ENCODE measurements around the gene COBL.

DNA sequence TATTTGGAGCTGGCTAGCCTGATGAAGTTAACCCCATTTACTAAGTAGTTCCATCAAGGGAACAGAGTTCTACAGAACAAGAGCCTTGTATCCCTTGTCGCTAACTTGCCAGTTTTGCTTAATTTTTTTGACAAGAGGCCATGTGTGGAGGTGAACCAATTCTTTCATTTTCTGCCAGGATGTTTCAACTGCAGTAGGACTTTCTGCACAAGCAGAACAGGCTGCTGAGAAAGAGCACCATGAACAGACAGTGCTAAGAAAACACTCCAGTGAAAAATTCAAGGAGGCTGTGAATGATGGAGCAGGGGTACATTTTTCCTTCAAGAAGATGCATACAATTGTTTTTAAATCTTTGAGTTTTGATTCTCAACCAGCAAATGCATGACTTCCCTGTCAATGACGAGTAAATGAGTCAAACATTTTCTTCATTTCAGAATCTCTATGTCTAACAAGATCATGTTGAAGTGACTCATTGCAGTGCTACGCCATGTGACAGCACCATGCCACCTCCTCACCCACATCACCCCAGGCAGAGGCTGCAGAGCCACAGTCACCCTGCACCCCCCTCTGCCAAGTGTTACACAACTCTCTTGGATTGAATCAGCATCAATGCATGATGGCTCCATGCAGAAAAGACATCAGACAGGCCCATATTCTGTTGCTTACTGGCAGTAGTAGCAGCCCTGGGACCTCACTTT is 193.1 kb downstream of the COBL start:
- TF ChIP-seq CTCF (conservative IDR thresholded peaks at IDR 0.05; ENCODE audit: low read length) (no peak), EZH2phosphoT487 (IDR thresholded peaks at IDR 0.05; ENCODE audit: borderline replicate concordance) (no peak)

All from Loucy (cell line).